GM12878 (cell line): ENCODE data around the gene TMUB1.

Experiments used
- CTCF ChIP-seq, 3 experiments: IDR thresholded peaks in 2 of 3; conservative IDR thresholded peaks in 1 of 3; 2 replicates each; pipeline ENCODE4 v1.5.1; 2011; ENCODE audit warnings: low read depth in 3 of 3, low read length in 3 of 3, mild to moderate bottlenecking in 3 of 3, control low read depth in 2 of 3, moderate library complexity in 2 of 3, inconsistent platforms in 1 of 3, mixed read lengths in 1 of 3; ENCODE audit not compliant: control insufficient read depth in 2 of 3, insufficient read depth in 1 of 3; ENCODE audit errors: extremely low read depth in 1 of 3
- GABPA ChIP-seq: IDR thresholded peaks from 2 replicates; pipeline ENCODE4 v1.6.1; 2014; ENCODE audit warnings: antibody characterized with exemption, low read depth, mild to moderate bottlenecking, inconsistent platforms
- IRF3 ChIP-seq: fragments of 450-650 bp; IDR thresholded peaks from 2 replicates; pipeline ENCODE4 v1.6.1; 2014; ENCODE audit warnings: mild to moderate bottlenecking
- MAX ChIP-seq: IDR thresholded peaks from 2 replicates; pipeline ENCODE4 v1.6.1; 2012; ENCODE audit warnings: low read depth, low read length, improper control_type of control experiment
- POLR2A ChIP-seq: IDR thresholded peaks from 2 replicates; pipeline ENCODE4 v1.6.1; 2011; ENCODE audit warnings: low read depth, mild to moderate bottlenecking, low read length

- no peak for TF ChIP-seq GABPA
- no peak for TF ChIP-seq CTCF (IDR thresholded peaks at IDR 0.05 in 2 of 3, conservative IDR thresholded peaks at IDR 0.05 in 1 of 3; ENCODE audit: control insufficient read depth in 2 of 3, extremely low read depth in 1 of 3, insufficient read depth in 1 of 3, low read depth in 3 of 3, low read length in 3 of 3)
- TF ChIP-seq POLR2A: no peak
- no peak for TF ChIP-seq IRF3
- TF ChIP-seq MAX: no peak
Measured at GRCh38 chr7:151068069-151068773, 15.1 kb downstream of the TMUB1 start.
